Natural killer cell (primary cell): ENCODE results near the gene DEFB131A. TPM values are rescaled to one million over a fixed set of nuclear protein-coding genes. Genes with fewer than 3 reads are reported as not detected.
"Not testable (repeated sequence)": the region's sequence is repeated elsewhere in the genome, so short reads cannot be mapped to it uniquely, and the experiment has no call there.

Experiments used
- ATAC-seq, 3 donors: fragments of 150-1000 bp in 2 of 3; fragments of 200-7000 bp in 1 of 3; cut with Tn5 transposase; 1 replicate in 1 of 3; 2 replicates in 2 of 3; pipeline ENCODE4 v1.10.0; 2021; ENCODE audit warnings: mild to moderate bottlenecking in 2 of 3, moderate library complexity in 2 of 3
- DNase-seq, 2 donors: peaks; one replicate each; pipeline versions ENCODE4 v3.0.0 to v3.0.0-alpha.2; 2013 to 2021; ENCODE audit warnings: mixed read lengths in 1 of 2
- H3K27ac ChIP-seq: one replicate; pipeline ENCODE4 v1.5.1; 2013; ENCODE audit warnings: mild to moderate bottlenecking, low read length
- H3K27me3 ChIP-seq: one replicate; pipeline ENCODE4 v1.6.1; 2013; ENCODE audit warnings: low read length; ENCODE audit not compliant: control insufficient read depth, insufficient read depth
- H3K36me3 ChIP-seq: one replicate; pipeline ENCODE4 v1.6.1; 2013; ENCODE audit warnings: low read length; ENCODE audit not compliant: control insufficient read depth, insufficient read depth
- H3K4me1 ChIP-seq: one replicate; pipeline ENCODE4 v1.6.1; 2013; ENCODE audit warnings: low read length; ENCODE audit not compliant: control insufficient read depth, insufficient read depth
- H3K4me3 ChIP-seq: one replicate; pipeline ENCODE4 v1.5.1; 2013; ENCODE audit warnings: low read length
- H3K9me3 ChIP-seq: one replicate; pipeline ENCODE4 v1.6.1; 2013; ENCODE audit warnings: low read length; ENCODE audit not compliant: control insufficient read depth, insufficient read depth
- H3K27ac Mint-ChIP-seq, 2 donors: one replicate each; pipeline ENCODE4 v1.8.0; 2022; ENCODE audit warnings: mild to moderate bottlenecking in 2 of 2, mixed read lengths in 2 of 2, moderate library complexity in 1 of 2
- H3K27me3 Mint-ChIP-seq, 2 donors: one replicate each; pipeline ENCODE4 v1.8.0; 2022; ENCODE audit warnings: low read depth in 2 of 2, mixed read lengths in 2 of 2
- H3K36me3 Mint-ChIP-seq: one replicate; pipeline ENCODE4 v1.8.0; 2022; ENCODE audit warnings: mixed read lengths
- H3K4me1 Mint-ChIP-seq, 2 donors: one replicate each; pipeline ENCODE4 v1.8.0; 2022; ENCODE audit warnings: mixed read lengths in 2 of 2
- H3K4me3 Mint-ChIP-seq: one replicate; pipeline ENCODE4 v1.8.0; 2022; ENCODE audit warnings: mild to moderate bottlenecking, moderate library complexity, mixed read lengths
- H3K9me3 Mint-ChIP-seq, 2 donors: one replicate each; pipeline ENCODE4 v1.8.0; 2022; ENCODE audit warnings: mixed read lengths in 2 of 2
- WGBS: methylation state at CpG from one replicate; pipeline ENCODE4 v1.1.7; 2013; ENCODE audit warnings: missing lambda C conversion rate; ENCODE audit not compliant: insufficient coverage; 5-methylcytosine and 5-hydroxymethylcytosine counted together
- intact Hi-C: fragments of 100-400 bp; cut with micrococcal nuclease; formaldehyde crosslinking; loops from one replicate; pipeline ENCODE4 v1.14.2; 2022
- total RNA-seq, 4 donors: library from RNA; stranded (reverse); fragments of 120-200 nt in 1 of 4; gene quantifications; one replicate each; pipeline versions ENCODE4 v1.2.3 to v1.2.4, GENCODE V29; 2013 to 2022

The DEFB131A gene
- total RNA-seq, 3 donors from 2014 or later (not counting 1 experiment from before 2014, with no cell fraction given): not detected

GRCh38 chr4:9480066-9480465, 35.9 kb downstream of the DEFB131A start:
- ATAC-seq: not testable (repeated sequence)

GRCh38 chr4:9482871-9483270, 38.7 kb downstream of the DEFB131A start:
- H3K36me3 Mint-ChIP-seq, H3K4me3 ChIP-seq, H3K4me1 ChIP-seq, H3K9me3 ChIP-seq, H3K27me3 Mint-ChIP-seq, H3K4me1 Mint-ChIP-seq, H3K27ac ChIP-seq, intact Hi-C loops, H3K36me3 ChIP-seq, H3K27me3 ChIP-seq, DNase-seq, H3K4me3 Mint-ChIP-seq, H3K9me3 Mint-ChIP-seq, ATAC-seq, H3K27ac Mint-ChIP-seq: not testable (repeated sequence)
- 81% methylated on average over 6 of the region's 11 CpGs for WGBS

More at GRCh38 chr4:9480066-9480465, 35.9 kb downstream of the DEFB131A start:
- H3K36me3 Mint-ChIP-seq, H3K9me3 Mint-ChIP-seq, H3K9me3 ChIP-seq, H3K27ac ChIP-seq, H3K4me1 ChIP-seq, H3K36me3 ChIP-seq, H3K27me3 ChIP-seq, H3K27ac Mint-ChIP-seq, H3K4me3 ChIP-seq, H3K4me3 Mint-ChIP-seq, H3K4me1 Mint-ChIP-seq, DNase-seq, H3K27me3 Mint-ChIP-seq, intact Hi-C loops: not testable (repeated sequence)
- 92% methylated on average over 12 of the region's 12 CpGs for WGBS

- H3K27ac Mint-ChIP-seq, H3K36me3 ChIP-seq, H3K9me3 Mint-ChIP-seq, H3K9me3 ChIP-seq, H3K4me1 Mint-ChIP-seq, intact Hi-C loops, ATAC-seq, H3K4me3 Mint-ChIP-seq, H3K4me3 ChIP-seq, H3K36me3 Mint-ChIP-seq, DNase-seq, H3K27me3 ChIP-seq, H3K27me3 Mint-ChIP-seq, H3K4me1 ChIP-seq, H3K27ac ChIP-seq: not testable (repeated sequence)
- 88% methylated on average over 10 of the region's 10 CpGs for WGBS
Observed at GRCh38 chr4:9483682-9484081, 39.5 kb downstream of the DEFB131A start.

DNA sequence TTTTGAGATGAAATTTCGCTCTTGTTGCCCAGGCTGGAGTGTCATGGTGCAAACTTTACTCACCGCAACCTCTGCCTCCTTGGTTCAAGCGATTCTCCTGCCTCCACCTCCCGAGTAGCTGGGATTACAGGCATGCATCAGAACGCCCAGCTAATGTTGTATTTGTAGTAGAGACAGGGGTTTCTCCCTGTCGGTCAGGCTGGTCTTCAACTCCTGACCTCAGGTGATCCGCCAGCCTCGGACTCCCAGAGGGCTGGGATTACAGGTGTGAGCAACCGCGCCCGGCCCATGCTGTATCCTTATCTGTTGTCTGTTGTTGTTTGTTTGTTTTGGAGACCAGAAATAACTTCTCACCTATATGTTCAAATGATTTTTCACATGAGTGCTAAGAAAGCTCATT, 42.7 kb downstream of the DEFB131A start:
- H3K4me1 ChIP-seq, H3K4me3 ChIP-seq, H3K9me3 Mint-ChIP-seq, H3K27ac ChIP-seq, H3K36me3 Mint-ChIP-seq, H3K27ac Mint-ChIP-seq, H3K27me3 ChIP-seq, H3K4me3 Mint-ChIP-seq, DNase-seq, ATAC-seq, H3K27me3 Mint-ChIP-seq, intact Hi-C loops, H3K36me3 ChIP-seq, H3K4me1 Mint-ChIP-seq, H3K9me3 ChIP-seq: not testable (repeated sequence)
- WGBS: 87% methylated on average over 11 of the region's 11 CpGs

GRCh38 chr4:9488796-9489195, 44.6 kb downstream of the DEFB131A start:
- H3K4me1 ChIP-seq, H3K9me3 ChIP-seq, H3K36me3 Mint-ChIP-seq, intact Hi-C loops, H3K27me3 Mint-ChIP-seq, H3K4me3 Mint-ChIP-seq, H3K36me3 ChIP-seq, H3K4me1 Mint-ChIP-seq, H3K27ac ChIP-seq, H3K27ac Mint-ChIP-seq, DNase-seq, H3K9me3 Mint-ChIP-seq, H3K4me3 ChIP-seq, ATAC-seq, H3K27me3 ChIP-seq: not testable (repeated sequence)
- WGBS: 89% methylated on average over 11 of the region's 15 CpGs

GRCh38 chr4:9490496-9490895, 46.3 kb downstream of the DEFB131A start:
- H3K27ac ChIP-seq, H3K4me3 ChIP-seq, intact Hi-C loops, H3K4me3 Mint-ChIP-seq, H3K9me3 Mint-ChIP-seq, ATAC-seq, H3K36me3 ChIP-seq, H3K27me3 ChIP-seq, DNase-seq, H3K36me3 Mint-ChIP-seq, H3K27me3 Mint-ChIP-seq, H3K27ac Mint-ChIP-seq, H3K4me1 Mint-ChIP-seq, H3K4me1 ChIP-seq, H3K9me3 ChIP-seq: not testable (repeated sequence)
- 75% methylated on average over 7 of the region's 7 CpGs for WGBS

DNA sequence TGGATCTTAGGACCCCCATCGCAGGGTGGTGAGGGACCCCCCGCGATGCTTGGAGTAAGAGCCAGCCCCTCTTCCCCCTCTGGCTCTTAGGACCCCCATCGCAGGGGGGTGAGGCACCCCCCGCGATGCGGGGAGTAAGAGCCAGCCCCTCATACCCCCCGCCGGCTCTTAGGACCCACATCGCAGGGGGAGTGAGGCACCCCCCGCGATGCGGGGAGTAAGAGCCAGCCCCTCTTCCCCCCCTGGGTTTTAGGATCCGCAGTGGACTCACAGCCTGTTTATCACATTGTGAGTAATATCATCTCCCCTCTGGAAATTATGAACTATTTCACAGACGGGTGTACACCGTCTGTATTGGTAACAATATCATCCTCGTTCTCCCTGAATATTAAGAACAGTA, 46.8 kb downstream of the DEFB131A start:
- not testable (repeated sequence) for H3K27me3 Mint-ChIP-seq, H3K27me3 ChIP-seq, H3K4me1 ChIP-seq

DNA sequence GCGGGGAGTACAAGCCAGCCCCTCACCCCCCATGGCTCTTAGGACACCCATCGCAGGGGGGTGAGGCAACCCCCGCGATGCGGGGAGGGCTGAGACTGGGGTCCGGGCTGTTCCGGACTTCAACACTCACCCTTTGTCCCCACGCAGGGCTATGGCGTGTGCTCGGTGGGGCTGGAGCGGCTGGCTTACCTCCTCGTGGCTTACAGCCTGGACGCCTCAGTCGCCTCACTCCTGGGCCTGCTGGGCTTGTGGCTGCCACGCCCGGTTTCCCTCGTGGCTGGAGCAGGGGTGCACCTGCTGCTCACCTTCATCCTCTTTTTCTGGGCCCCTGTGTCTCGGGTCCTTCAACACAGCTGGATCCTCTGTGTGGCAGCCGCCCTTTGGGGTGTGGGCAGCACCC, 49.4 kb downstream of the DEFB131A start:
- H3K4me1 Mint-ChIP-seq, ATAC-seq, H3K27ac ChIP-seq, H3K27me3 ChIP-seq, H3K36me3 Mint-ChIP-seq, H3K4me1 ChIP-seq, H3K9me3 Mint-ChIP-seq, intact Hi-C loops, DNase-seq, H3K4me3 Mint-ChIP-seq, H3K27ac Mint-ChIP-seq, H3K4me3 ChIP-seq, H3K36me3 ChIP-seq, H3K9me3 ChIP-seq: not testable (repeated sequence)
- H3K27me3 Mint-ChIP-seq: peaks cover 5 to 19% of the 10 kb centered on the region in 2 donors
- 81% methylated on average over 18 of the region's 19 CpGs for WGBS

More for the DNA sequence above, 46.8 kb downstream of the DEFB131A start:
- H3K36me3 Mint-ChIP-seq, ATAC-seq, H3K36me3 ChIP-seq, H3K4me1 Mint-ChIP-seq, H3K9me3 Mint-ChIP-seq, DNase-seq, intact Hi-C loops, H3K9me3 ChIP-seq, H3K4me3 Mint-ChIP-seq, H3K4me3 ChIP-seq, H3K27ac ChIP-seq, H3K27ac Mint-ChIP-seq: not testable (repeated sequence)
- 91% methylated on average over 16 of the region's 17 CpGs for WGBS
